Measurements from ENCODE around the gene NCCRP1. TPM values are rescaled to one million over a fixed set of nuclear protein-coding genes. Genes with fewer than 3 reads are reported as not detected.
A peak's percentile ranks its signal among the peaks of the same experiment; 100 is the strongest.
"Not testable (repeated sequence)": the region's sequence is repeated elsewhere in the genome, so short reads cannot be mapped to it uniquely, and the experiment has no call there.

NCCRP1 gene
- total RNA-seq, 1 donor: not detected

GRCh38 chr19:39211731-39212374 lies 15.1 kb downstream of the NCCRP1 start:
- Histone ChIP-seq H2AFZ (ENCODE audit: low read length) (no peak overlapping the region), H3K27ac (ENCODE audit: low read depth, low read length) (no peak overlapping the region), H3K27me3 (ENCODE audit: insufficient read depth, low read length) (peaks cover 3% of the 10 kb centered on the region), H3K4me3 (ENCODE audit: insufficient read depth, low read length) (no peak overlapping the region), H3K79me2 (ENCODE audit: insufficient read depth, low read length) (no peaks in the 10 kb centered on the region), H4K20me1 (ENCODE audit: insufficient read depth, low read length) (no peaks in the 10 kb centered on the region), H3K9me3 (ENCODE audit: low read depth, low read length) (no peaks in the 10 kb centered on the region), H3K4me2 (ENCODE audit: insufficient read depth, low read length) (no peak overlapping the region), H3K36me3 (ENCODE audit: insufficient read depth, low read length) (no peaks in the 10 kb centered on the region), H3K4me1 (ENCODE audit: insufficient read depth, low read length) (no peaks in the 10 kb centered on the region)
- peak; percentile 46 for DNase-seq (ENCODE audit: insufficient read length, low spot score, missing footprints)
- TF ChIP-seq CTCF (IDR thresholded peaks at IDR 0.05; ENCODE audit: extremely low read depth, low read depth, low read length): no peak

GRCh38 chr19:39212375-39212742 lies 15.6 kb downstream of the NCCRP1 start:
- no peak overlapping the region for H3K4me2 ChIP-seq (ENCODE audit: insufficient read depth, low read length)
- H3K9me3 ChIP-seq (ENCODE audit: low read depth, low read length): no peaks in the 10 kb centered on the region
- peak; percentile 33 for TF ChIP-seq CTCF (IDR thresholded peaks at IDR 0.05; ENCODE audit: extremely low read depth, low read depth, low read length)
- H3K4me1 ChIP-seq (ENCODE audit: insufficient read depth, low read length): no peaks in the 10 kb centered on the region
- no peaks in the 10 kb centered on the region for H4K20me1 ChIP-seq (ENCODE audit: insufficient read depth, low read length)
- peaks cover 3% of the 10 kb centered on the region for H3K27me3 ChIP-seq (ENCODE audit: insufficient read depth, low read length)
- DNase-seq (ENCODE audit: insufficient read length, low spot score, missing footprints): peak; percentile 27
- no peaks in the 10 kb centered on the region for H3K79me2 ChIP-seq (ENCODE audit: insufficient read depth, low read length)
- H3K27ac ChIP-seq (ENCODE audit: low read depth, low read length): no peak overlapping the region
- H3K4me3 ChIP-seq (ENCODE audit: insufficient read depth, low read length): no peak overlapping the region
- no peaks in the 10 kb centered on the region for H3K36me3 ChIP-seq (ENCODE audit: insufficient read depth, low read length)
- no peak overlapping the region for H2AFZ ChIP-seq (ENCODE audit: low read length)

DNA sequence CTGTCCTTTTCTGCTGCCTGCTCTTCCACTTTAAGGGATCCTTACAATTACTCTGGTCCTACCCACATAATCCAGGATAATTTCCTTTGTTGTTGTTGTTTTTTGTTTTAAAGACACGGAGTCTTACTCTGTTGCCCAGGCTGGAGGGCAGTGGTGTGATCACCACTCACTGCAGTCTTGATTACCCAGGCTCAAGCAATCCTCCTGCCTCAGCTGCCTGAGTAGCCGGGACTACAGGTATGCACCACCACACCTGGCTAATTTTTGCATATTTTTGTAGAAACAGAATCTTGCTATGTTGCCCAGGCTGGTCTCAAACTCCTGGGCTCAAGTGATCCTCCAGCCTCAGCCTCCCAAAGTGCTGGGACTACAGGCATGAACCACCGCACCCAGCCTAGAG lies 18.6 kb downstream of the NCCRP1 start:
- DNase-seq (ENCODE audit: insufficient read length, low spot score, missing footprints); H4K20me1 ChIP-seq (ENCODE audit: insufficient read depth, low read length); H3K4me1 ChIP-seq (ENCODE audit: insufficient read depth, low read length); H3K36me3 ChIP-seq (ENCODE audit: insufficient read depth, low read length); H3K27ac ChIP-seq (ENCODE audit: low read depth, low read length); H2AFZ ChIP-seq (ENCODE audit: low read length); H3K27me3 ChIP-seq (ENCODE audit: insufficient read depth, low read length); H3K79me2 ChIP-seq (ENCODE audit: insufficient read depth, low read length); H3K4me3 ChIP-seq (ENCODE audit: insufficient read depth, low read length); H3K9me3 ChIP-seq (ENCODE audit: low read depth, low read length); H3K4me2 ChIP-seq (ENCODE audit: insufficient read depth, low read length): not testable (repeated sequence)

DNA sequence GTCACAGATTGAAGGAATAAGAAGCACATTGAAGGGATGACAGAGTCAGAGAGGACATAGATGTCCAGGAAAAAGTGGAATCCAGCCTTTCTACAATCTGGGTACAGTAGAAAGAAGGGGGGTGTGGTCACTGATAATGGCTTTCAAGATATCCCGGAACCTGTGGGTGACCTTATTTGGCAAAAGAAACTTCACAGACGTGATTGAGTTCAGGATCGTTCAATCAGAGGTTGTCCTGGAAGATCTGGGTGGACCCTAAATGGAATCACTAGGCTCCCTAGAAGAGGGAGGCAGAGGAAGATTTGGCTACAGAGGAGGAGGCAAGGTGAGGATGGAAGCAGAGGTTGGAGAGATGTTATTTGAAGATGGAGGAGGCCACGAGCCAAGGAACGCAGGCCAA lies 20.3 kb downstream of the NCCRP1 start:
- no peak for TF ChIP-seq CTCF (IDR thresholded peaks at IDR 0.05; ENCODE audit: extremely low read depth, low read depth, low read length)
- Histone ChIP-seq H3K4me2 (ENCODE audit: insufficient read depth, low read length) (no peak overlapping the region), H3K36me3 (ENCODE audit: insufficient read depth, low read length) (no peaks in the 10 kb centered on the region), H4K20me1 (ENCODE audit: insufficient read depth, low read length) (no peaks in the 10 kb centered on the region), H3K79me2 (ENCODE audit: insufficient read depth, low read length) (no peaks in the 10 kb centered on the region), H2AFZ (ENCODE audit: low read length) (no peak overlapping the region), H3K27ac (ENCODE audit: low read depth, low read length) (no peak overlapping the region), H3K27me3 (ENCODE audit: insufficient read depth, low read length) (peaks cover 6% of the 10 kb centered on the region), H3K4me3 (ENCODE audit: insufficient read depth, low read length) (no peak overlapping the region), H3K4me1 (ENCODE audit: insufficient read depth, low read length) (no peaks in the 10 kb centered on the region), H3K9me3 (ENCODE audit: low read depth, low read length) (no peaks in the 10 kb centered on the region)
- peak; percentile 31 for DNase-seq (ENCODE audit: insufficient read length, low spot score, missing footprints)
